Islet precursor cell (in vitro differentiated cells): Measurements from ENCODE around the gene CTRB2.
"Not testable (repeated sequence)": the region's sequence is repeated elsewhere in the genome, so short reads cannot be mapped to it uniquely, and the experiment has no call there.

Experiments used
- DNase-seq: peaks from one replicate; pipeline ENCODE4 v3.0.0-alpha.2; 2018

The CTRB2 gene

DNA sequence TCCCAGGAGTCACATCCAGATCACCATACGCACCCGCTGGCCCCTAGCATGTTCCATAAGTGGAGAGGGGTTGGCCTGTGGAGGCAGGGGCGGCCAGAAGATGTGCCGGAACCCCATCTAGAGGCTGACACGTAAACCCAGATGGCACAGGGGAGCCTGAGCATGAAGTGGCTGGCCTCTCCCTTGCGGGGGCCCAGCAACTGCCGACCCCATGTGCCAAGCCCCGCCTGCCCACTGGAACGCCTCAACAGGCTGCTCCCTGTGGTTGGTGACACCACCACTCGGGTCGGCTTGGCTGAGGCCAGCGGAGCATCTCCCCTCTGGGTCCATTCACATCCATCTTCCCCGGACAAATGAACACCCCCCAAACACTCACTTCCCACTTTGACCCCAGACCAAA is 35.0 kb upstream of the CTRB2 start:
- no peak for DNase-seq

DNA sequence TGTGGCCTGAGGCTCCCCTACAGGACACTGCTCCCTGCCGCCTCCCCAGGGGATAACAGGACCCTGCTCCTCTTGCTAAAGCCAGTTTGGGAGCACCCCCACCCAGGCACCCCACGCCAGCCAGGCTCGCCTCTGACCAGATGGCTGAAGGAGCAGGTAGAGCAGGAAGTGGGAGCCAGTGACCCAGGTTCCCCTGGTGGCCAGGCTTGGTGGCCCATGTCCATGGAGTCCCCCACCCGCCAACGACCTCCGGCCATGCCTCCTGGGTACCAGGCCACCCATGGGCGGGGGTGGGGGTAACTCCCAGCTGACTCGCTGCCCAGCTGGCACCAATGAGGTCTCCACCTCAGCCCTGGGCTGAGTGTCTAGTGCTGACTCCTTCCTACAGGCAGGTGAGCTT is 34.5 kb upstream of the CTRB2 start:
- no peak for DNase-seq

DNA sequence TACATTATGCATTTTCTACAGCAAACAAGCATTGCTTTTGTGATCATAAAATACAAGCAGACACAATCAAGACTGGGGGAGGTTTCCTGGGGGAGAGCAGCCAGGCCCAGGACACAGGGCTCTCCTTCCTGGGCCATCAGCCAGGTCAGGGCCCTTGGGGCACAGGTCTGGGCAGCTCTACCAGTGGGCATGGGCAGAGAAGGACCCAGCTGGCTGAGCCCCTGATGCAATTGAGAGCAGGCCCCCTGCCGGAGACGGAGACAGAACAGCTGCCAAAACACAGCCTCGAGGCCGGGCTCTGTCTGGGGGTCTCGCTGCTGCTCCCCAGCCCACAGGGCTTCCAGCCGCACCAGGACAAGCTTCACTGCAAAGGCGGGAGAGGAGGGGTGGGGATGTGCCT is 33.7 kb upstream of the CTRB2 start:
- DNase-seq = not testable (repeated sequence)

DNA sequence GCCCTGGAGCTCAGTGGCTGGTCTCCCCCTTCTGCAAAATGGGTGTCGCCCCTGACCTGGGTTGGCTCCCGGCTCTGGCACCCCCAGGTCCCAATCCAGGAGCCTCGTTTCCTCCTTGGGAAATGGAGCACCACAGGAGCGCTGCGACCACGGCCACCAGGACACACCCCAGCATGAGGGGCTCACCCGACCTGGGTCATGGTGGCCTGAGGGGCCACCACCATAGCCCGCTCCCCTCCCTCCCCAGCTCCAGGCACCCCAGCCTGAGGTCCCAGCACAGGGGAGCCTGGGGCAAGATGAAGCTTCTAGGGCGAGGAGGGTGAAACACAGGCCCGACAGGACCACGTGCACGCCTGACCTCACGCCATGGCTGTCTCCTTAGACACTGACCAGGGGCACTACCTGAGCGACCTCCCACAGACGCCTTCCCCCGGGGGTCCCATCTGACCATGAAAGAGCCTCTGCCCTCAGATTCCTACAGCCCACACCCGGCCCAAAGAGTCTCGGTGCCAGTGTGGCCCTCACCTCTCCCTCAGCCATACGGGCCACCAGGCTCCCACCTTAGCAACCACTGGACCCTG is 32.7 kb upstream of the CTRB2 start:
- DNase-seq = no peak

DNA sequence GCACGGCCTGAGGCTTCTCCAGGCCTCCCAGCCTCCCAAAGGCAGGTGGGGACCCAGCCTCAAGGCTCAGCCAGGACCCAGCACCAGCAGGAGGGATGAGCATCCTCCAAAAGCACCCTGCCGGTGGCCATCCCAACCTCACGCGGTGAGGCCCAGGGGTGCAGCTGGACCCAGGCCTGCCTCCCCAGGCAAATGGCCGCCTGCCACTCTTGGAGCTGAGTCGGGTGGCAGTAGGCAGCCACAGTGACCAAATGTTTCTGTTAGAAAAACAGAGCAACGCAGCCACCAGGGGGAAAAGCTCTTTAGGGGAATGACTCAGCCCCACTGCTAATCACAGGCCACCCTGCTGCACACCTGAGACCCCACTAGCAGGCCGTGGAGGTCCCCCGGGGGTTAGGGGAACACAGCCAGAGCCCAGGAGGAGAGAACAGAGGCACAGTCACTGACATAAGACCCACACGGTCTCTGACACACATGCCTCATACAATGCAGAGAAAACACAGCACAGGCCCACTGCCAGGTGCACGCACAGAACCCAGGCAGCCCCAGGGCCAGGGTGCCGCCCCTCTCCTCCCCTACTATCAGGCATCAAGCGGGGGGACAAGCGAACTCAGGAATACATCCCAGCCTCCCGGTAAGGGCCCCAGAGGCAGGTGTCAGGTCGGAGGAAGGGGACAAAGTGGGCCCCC is 32.0 kb upstream of the CTRB2 start:
- no peak for DNase-seq

DNA sequence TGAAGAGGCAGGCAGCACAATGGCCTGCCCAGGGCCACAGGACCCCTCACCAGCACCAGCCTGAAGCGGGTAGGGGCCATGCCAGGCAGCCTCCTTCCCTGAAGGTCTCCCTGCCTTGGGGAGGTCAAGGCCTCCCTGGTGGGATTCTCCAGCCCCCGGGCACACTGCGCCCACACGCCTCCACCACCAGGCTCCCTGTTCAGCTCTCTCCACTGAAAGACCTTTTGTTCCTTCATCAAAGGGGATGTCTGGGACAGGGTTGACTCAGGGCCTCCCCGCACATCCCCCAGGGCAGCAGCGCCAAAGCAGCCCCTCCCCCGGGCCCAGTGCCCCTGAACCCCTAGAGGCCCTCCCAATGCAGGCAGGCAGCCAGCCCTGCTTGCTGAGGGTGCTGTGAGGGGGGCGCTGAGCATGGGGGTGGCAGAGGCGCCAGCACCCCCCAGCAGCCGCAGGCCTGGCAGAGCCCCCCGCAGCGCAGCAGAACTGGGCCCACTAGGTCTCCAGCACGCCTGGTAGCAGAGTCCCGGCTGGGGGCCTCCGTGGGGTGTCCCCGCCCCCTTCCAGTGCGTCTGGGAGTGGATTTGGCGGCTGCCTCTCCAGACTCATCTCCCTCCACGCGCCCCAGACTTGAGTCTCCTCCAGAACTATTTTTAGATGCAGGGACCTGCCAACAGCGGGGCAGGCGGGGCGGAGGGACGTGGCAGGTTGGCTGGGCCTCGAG is 31.3 kb upstream of the CTRB2 start:
- no peak for DNase-seq

DNA sequence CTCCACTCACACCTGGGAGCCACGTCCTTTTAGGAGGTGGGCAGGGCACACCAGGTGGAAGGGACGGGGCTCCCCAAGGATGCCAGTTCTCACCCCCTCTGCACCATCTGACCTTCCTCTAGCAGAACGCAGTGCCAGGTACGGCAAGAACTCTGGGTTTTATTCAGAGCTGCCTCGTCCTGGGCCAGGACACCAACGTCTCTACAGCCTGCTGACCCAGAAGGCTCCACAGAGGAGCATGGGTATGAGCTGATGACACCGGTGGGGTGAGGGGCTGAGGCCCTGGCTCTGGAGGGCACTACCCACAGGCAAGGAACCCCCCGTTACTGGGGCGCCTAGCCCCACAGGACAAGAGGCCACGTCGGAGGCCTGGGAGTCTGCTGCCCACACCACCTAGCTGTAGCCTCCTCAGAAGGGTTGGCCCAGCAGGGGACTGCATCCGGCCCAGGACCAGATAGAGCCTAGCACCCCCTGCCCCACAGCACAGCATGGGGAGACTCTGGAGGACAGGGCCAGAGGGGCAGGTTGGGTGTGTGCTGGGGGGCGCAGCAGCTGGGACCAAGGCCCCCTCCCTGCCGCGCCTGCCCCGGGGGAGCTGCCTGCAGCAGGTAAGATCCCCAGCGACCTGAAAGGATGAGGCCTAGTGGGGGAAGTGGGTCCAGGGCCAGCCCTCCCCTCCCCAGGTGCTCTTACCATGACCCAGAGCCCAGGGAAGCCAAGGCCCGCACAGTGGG is 30.6 kb upstream of the CTRB2 start:
- DNase-seq = no peak

DNA sequence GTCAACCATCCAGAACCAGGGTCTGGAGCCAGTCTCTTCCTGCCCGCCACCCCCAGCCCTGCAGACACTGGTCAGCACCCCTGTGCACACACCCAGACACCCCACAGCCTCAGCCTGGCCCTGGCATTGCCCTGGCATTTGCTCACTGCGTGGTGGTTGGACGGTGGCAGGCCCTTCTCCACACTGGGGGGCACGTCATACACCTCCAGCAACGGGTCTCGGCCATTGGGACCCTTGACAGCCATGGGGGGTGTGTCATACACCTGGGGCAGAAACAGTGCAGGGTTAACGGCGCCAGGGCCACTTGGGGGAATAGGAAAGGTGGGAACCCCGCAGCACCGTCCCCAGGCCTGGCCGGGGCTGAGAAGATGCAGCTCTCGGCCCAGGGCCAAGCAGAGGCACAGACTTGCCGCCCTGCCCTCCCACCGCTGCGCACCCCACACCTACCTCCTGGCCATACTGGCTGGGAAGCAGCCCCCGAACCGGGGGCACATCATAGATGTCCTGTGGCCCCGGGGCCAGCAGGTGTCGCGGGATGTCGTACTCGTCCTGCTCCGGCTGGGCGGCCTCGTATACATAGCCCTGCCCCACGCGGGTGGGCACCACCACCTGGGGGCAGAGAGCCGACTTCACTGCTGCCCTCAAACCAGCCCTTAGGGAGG is 29.9 kb upstream of the CTRB2 start:
- no peak for DNase-seq

DNA sequence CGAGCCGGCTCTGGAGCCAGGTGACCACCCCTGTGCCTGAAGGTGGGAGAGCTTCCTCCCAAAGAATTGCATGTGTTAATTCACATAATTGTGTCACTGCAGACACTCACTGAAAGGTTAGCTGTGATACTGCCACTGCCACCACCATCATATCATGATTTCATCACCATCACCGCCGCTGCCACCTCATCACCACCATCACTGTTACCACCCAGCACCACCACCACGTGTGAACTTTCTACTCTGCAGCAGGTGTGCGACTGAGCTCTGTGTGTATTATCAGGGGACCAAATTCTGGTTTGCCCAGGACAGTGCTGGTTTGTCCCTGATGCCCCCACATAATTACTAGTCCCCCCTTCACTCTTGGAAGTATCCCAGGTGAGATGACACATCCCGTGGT is 29.3 kb upstream of the CTRB2 start:
- DNase-seq = no peak

DNA sequence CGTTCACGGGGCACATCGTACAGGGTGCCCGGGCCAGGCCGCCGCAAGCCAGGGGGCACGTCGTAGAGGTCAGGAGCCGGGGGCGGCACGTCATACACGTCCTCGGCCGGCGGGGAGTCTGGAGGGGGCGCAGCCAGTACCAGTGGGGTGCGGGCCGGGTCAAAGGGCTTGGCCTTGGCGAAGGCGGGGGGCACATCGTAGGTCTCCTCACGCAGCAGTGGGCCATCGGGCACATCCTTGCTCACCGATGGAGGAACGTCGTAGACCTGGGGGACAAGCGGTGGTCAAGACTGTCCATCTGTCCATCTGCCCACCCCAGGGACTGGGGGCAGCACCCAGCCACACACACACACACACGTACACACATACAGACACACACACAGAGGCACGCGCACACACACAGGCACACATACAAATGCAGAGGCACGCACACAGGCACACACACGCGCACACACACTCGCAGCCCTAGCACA is 28.8 kb upstream of the CTRB2 start:
- no peak for DNase-seq

DNA sequence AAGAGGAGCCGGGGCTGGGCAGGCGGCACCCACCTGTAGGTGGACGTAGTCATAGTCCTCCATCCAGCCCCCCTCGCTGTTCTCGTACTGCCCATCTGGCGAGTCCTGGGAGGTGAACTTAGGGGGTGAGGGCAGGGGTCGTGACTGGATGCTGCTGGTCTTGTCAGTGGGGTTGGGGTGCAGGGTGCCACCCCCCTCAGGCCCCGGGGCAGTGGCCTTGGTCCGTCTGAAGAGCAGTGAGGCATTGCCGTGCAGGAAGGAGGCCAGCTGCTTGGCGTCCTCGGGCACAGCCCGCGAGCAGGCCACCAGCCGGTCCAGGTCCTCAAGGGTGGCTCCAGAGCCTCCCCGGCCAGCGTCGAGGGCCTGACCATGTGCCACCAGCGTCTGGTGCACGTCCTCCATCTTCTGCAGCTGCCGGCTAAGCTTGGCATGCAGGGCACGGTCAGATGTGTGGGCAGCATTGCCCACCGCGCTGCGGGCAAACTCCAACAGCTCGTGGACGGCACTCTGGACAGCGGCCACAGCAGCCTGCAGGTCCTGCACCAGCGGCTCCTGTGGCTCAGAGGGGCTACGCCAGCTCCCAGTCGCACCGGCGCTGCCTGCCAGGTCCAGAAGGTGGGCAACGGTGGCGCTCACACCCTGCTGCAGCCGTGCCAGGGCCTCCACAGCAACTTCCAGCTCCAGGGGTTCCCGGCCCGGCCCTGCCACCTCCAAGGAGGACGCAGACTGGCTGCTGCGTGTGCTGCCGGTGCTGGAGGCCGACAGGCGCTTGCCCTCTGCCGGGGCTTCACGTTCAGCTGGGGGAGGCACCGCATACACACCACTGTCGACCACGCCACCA is 28.1 kb upstream of the CTRB2 start:
- DNase-seq = peak; percentile 54

DNA sequence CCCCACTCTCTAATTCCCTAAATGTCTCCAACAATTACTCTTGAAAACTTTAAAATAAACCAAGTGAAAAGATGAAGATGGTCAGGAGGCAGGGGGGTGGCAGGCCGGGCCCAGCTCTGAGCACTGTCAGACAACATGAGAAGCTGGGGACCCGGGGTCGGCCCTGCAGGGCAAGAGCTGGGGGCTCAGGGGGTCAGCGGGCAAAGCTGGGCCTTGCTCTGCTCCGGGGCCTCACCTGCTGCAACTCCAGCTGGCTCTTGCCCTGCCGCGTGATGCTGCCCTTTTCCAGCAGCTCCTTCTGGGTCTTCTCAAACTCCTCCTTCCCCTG is 26.6 kb upstream of the CTRB2 start:
- DNase-seq = no peak

DNA sequence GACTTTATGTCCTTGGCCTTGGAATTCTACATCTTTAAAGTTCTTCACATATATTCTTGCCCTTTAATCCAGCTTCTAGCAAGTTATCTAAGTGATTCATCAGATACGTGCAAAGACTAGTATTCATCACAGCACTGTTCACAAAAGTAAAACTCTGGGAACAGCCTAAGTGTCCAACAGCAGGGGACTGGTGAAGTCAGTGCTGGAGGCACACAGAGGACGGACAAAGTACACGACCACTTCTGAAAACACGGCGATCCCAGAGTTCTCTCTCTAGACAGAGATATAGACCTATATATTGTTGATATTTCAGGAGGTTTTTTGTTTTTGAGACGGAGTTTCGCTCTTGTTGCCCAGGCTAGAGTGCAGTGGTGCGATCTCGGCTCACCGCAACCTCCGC is 24.6 kb upstream of the CTRB2 start:
- no peak for DNase-seq

DNA sequence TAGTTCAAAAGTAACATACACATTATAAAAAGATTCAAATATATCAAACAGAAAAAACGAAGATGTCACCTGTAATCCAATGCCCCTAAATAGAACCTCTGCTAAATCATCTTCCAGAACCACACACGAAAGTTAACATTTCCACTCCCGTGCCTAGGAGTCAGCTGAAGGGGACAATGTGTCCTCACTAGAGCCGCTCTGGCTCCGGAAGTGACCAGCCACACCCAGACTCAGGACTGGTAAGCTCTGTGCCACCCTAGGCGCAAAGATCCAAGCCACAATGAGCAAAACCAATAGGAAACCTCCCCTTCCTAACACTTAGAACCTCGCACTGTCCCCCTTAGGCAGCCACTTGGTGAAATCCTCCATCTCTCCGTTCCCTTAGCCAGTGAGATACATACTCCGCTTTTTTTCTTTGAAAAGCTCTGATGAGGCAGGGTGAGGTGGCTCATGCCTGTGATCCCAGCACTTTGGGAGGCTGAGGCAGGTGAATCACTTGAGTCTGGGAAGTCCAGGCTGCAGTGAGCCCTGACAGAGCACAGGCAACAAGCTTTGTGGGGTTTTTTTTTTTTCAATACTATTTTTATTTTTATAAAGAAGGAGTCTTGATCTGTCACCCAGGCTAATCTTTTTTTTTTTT is 23.6 kb upstream of the CTRB2 start:
- no peak for DNase-seq

DNA sequence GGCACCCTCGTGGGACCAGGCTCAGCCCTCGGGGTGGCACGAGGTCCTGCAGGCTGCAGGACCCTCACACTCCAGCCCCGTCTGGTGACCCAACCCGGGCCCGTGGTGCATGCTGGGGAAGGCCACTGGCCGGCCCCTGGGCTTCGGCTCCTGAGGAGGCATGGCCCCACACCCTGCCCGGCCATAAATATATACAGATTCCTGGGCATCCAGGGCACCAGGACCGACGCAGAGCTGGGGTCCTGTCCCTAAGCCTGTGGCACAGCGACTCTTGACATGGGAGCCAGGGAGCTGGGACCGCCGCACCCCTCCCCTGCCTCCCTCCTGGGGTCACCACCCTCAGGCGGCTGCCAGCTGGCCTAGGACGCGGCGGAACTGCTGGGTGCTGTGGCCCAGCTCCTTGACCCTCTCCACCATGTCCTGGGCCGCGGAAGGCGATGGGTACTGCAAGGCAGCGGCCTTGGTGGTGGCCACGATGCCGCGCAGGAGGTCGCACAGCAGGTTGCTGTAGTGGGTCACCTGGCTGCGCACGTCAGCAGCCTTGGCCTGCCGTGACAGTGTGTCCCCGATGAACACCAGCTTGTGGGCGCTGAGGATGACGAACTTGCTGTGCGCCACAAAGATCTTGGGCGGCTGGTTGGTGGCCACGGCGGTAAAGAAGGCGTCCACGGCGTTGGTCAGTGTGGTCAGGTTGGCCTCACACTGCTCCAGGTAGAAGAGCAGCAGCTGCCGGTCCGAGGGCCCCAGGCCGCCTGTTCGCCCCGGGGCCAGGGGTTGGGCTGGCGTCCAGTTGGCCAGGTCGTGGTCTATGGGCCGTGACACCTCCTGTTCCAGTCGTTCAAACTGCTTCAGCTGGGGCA is 22.4 kb upstream of the CTRB2 start:
- no peak for DNase-seq

DNA sequence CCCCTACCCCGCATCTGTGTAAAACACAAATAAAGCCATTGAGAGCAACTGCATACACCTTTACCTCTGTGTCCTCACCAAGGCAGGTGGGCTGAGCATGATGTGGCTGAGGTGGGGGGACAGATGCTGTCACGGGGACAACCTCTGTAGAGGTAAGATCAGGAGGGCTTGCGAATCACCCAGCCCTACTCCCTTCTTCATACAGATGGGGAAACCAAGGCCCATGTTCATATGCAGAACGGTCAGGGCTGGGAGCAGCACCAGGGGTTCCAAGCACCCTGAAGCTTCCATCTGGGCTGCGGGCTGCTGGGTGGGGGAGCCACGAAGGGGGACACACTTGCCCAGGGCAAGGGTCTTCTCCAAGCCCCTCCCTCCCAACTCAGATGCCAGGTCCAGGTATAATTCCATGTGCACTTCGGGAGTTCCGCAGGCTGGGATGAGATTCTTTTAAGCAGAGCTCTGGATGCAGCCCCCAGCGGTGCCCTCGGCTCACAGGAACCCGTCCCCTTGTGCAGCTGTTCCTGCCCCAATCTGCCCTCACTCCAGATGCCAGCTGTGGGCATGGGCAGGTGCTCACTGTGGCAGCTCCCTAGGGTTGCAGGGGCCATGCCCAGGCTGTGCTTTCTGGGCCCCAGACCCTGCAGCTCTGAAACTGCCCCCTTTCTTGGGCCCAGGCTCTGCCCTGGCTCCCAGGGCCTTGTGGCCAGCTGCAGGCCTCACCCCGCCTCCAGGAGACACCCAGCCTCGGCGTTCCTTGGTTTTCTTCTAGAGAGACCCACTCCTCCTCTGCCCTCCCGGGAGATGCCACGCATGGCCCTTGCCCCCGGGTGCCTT is 21.4 kb upstream of the CTRB2 start:
- no peak for DNase-seq

DNA sequence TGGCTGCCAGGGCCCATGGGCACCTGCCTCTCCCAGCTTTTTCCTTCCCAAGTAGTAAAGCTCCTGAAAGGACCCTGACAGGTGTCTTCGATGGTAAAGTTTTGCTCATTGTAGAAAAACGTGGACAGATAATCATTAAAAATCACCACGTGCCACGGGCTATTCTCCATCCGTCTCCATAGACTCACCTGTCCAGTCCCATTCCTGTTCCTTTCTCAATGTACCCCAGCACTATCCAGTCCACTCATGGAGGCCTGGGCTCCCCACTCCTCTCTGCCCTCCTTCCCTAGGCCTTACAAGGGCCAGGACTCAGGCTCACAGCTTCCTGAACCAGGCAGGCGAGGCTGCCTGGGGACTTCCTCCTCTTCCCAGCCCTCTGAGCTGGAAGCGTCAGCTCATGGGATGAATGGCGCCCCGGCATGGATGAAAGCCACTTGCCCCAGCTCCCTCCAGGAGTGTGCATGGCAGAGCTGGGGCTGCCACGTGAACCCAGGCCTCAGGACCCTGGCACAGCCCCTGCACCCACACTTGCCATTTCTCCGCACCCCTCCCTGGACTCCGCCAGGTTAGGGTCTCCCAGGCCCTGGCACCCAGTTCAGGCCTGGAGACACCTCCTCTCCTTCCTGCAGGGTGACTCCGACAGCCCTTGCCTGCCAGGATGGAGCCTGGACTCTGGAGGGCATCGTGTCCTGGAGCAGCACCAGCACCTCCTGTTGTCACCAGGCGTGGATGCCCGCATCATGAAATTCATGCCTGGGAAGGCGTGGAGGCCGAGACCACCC is 20.6 kb upstream of the CTRB2 start:
- no peak for DNase-seq

DNA sequence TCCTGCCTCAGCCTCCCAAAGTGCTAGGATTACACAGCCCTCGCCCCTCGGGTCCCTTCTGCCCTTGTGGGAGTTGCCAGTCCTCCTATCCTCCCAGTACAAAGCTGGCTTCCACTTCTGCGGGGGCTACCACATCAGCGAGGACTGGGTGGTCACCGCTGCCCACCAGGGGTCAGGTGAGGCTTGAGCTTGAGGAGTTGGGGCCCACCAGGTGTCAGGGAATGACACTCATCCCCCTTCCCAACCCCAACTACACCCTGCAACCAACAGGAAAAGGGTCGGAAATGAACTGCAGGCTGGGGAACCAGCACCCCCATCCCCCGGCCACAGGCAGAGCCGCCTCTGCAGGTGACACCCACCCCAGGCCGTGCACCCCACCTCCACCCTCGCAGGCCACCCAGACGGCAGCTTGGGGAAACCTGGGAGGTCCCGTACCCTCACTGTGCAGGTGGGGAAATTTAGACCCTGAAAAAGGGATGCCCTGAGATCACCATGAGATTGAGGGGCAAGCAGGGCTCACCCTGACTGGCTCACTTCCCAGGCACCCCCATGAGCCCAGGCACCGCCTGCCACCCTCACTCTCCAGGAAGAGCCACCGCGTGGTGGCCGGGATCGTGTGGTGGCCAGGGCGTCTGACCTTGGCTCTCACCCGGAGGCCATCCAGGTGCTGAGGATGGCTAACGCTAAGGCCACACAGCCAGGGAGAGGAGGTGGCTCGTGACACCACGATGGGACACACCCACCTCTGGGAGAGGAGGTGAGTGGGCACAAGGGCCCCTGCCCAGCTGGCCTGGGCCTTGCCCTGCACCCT is 19.8 kb upstream of the CTRB2 start:
- DNase-seq = no peak
